Measurements from ENCODE around the gene ANKRD7. TPM values are rescaled to one million over a fixed set of nuclear protein-coding genes. Genes with fewer than 3 reads are reported as not detected.
"Not testable (repeated sequence)": the region's sequence is repeated elsewhere in the genome, so short reads cannot be mapped to it uniquely, and the experiment has no call there.

ANKRD7 gene
- total RNA-seq, 1 experiment from 2014 or later, result 3.2 TPM

- DNase-seq (ENCODE audit: low spot score), result no peak
Measured at GRCh38 chr7:118233799-118234198, 9.3 kb downstream of the ANKRD7 start.

GRCh38 chr7:118239014-118239413 lies 14.5 kb downstream of the ANKRD7 start:
- no peak for DNase-seq (ENCODE audit: low spot score)

- not testable (repeated sequence) for DNase-seq (ENCODE audit: low spot score)
Measured at GRCh38 chr7:118240320-118240719, 15.8 kb downstream of the ANKRD7 start.

- no peak for DNase-seq (ENCODE audit: low spot score)
Measured at GRCh38 chr7:118243695-118244094, 19.2 kb downstream of the ANKRD7 start.

GRCh38 chr7:118245267-118246040 lies 20.9 kb downstream of the ANKRD7 start:
- peak; percentile 7 for DNase-seq (ENCODE audit: low spot score)

- DNase-seq (ENCODE audit: low spot score), result no peak
Measured at GRCh38 chr7:118250860-118251494, 26.5 kb downstream of the ANKRD7 start.

GRCh38 chr7:118252087-118252486 lies 27.6 kb downstream of the ANKRD7 start:
- DNase-seq (ENCODE audit: low spot score), result no peak

- DNase-seq (ENCODE audit: low spot score), result no peak
Measured at GRCh38 chr7:118259115-118259514, 34.6 kb downstream of the ANKRD7 start.

GRCh38 chr7:118264836-118265235 lies 40.3 kb downstream of the ANKRD7 start:
- DNase-seq (ENCODE audit: low spot score), result no peak

- DNase-seq (ENCODE audit: low spot score), result no peak
Measured at GRCh38 chr7:118280319-118281012, 56.0 kb downstream of the ANKRD7 start.

GRCh38 chr7:118281196-118281595 lies 56.7 kb downstream of the ANKRD7 start:
- DNase-seq (ENCODE audit: low spot score), result peak; percentile 14

- no peak for DNase-seq (ENCODE audit: low spot score)
Measured at GRCh38 chr7:118285358-118285757, 60.9 kb downstream of the ANKRD7 start.

GRCh38 chr7:118286131-118286530 lies 61.6 kb downstream of the ANKRD7 start:
- DNase-seq (ENCODE audit: low spot score), result no peak

GRCh38 chr7:118288098-118288497 lies 63.6 kb downstream of the ANKRD7 start:
- DNase-seq (ENCODE audit: low spot score), result peak; percentile 19

- no peak for DNase-seq (ENCODE audit: low spot score)
Measured at GRCh38 chr7:118289476-118289875, 65.0 kb downstream of the ANKRD7 start.

Other genes starting within 250 kb of the ANKRD7 start
- gene LSM8, start 40.5 kb upstream of the ANKRD7 start, total RNA-seq (2014; rRNA removed; shearing (Covaris generic)), result 103 TPM in 2 replicates

Data from A172 (cell line).